Epithelial cell of esophagus (primary cell): ENCODE results near the gene NDC1.
"Not testable (repeated sequence)": the region's sequence is repeated elsewhere in the genome, so short reads cannot be mapped to it uniquely, and the experiment has no call there.

Experiments used
- DNase-seq: peaks from one replicate; pipeline ENCODE4 v3.0.0; 2010; ENCODE audit warnings: low read depth
- H3K4me3 ChIP-seq: 2 replicates; pipeline ENCODE4 v1.5.1; 2011; ENCODE audit warnings: mild to moderate bottlenecking, low read length, control low read depth
- TF ChIP-seq, protein P1 (sequence below): IDR thresholded peaks from 2 replicates; pipeline ENCODE4 v1.5.1; 2011; ENCODE audit warnings: low read depth, mild to moderate bottlenecking, low read length, control low read depth, inconsistent platforms; ENCODE audit not compliant: insufficient read depth; ENCODE audit errors: missing control alignments

The NDC1 gene

DNA sequence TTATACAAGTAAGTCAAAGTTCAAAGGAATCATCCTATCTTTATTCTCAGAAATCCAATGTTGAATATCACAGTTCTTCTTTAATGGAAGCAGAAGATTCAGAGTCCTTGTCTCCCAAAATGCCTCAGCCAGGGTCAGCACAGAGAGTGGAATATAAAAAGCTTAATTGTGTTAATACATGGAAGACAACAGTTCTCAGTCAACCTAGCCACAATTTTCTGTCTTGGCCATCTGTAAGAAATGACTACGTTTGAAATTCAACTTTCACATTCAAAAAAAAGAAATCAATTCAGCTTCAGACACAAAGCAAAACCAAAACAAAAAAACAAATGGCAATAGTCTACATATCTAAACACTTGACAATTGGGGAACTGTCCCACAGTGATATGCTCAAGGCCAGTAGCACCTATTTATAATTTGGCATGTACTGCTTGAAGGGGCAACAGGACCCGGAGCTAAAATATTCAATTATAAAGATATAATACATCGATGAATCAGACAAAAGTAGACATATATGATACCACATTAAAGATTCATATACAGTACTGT, 71.8 kb downstream of the NDC1 start:
- TF ChIP-seq, protein P1, sequence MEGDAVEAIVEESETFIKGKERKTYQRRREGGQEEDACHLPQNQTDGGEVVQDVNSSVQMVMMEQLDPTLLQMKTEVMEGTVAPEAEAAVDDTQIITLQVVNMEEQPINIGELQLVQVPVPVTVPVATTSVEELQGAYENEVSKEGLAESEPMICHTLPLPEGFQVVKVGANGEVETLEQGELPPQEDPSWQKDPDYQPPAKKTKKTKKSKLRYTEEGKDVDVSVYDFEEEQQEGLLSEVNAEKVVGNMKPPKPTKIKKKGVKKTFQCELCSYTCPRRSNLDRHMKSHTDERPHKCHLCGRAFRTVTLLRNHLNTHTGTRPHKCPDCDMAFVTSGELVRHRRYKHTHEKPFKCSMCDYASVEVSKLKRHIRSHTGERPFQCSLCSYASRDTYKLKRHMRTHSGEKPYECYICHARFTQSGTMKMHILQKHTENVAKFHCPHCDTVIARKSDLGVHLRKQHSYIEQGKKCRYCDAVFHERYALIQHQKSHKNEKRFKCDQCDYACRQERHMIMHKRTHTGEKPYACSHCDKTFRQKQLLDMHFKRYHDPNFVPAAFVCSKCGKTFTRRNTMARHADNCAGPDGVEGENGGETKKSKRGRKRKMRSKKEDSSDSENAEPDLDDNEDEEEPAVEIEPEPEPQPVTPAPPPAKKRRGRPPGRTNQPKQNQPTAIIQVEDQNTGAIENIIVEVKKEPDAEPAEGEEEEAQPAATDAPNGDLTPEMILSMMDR = no peak
- no peak overlapping the region for H3K4me3 ChIP-seq
- DNase-seq = no peak

DNA sequence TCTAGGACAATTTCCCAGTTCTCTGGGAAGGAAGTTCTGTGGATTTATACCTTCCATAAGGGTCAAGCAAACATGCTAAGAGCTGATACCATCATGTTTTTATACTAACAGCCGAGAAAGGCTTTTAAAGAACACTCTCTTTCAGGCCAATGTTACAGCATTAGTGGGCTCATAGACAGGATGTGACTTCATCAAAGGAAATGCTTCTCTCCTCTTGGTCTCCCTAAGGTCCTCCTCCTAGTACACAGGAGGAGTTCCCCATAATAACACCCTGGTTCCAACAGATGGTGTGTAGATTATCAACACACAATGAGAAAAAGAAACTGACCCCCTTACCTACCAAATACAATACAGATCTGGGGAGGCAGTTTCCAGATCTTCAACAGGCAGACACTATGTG, 72.4 kb downstream of the NDC1 start:
- TF ChIP-seq, protein P1 = no peak
- no peak overlapping the region for H3K4me3 ChIP-seq
- DNase-seq = no peak

DNA sequence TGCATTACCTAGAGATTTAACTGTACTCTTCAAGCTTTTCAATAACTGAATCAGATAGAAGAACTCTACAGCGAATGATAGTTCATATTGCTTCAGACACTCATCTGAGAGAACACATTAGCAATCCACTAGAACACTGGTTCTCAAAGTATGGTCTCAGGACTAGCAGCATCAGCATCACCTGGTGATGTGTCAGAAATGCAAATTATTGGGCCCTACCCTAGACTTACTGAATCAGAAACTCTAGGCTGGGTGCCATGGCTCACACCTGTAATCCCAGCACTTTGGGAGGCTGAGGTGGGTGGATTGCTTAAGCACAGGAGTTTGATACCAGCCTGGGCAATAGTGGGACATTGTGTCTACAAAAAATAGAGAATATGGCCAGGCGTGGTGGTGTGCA, 74.2 kb downstream of the NDC1 start:
- TF ChIP-seq, protein P1 = no peak

DNA sequence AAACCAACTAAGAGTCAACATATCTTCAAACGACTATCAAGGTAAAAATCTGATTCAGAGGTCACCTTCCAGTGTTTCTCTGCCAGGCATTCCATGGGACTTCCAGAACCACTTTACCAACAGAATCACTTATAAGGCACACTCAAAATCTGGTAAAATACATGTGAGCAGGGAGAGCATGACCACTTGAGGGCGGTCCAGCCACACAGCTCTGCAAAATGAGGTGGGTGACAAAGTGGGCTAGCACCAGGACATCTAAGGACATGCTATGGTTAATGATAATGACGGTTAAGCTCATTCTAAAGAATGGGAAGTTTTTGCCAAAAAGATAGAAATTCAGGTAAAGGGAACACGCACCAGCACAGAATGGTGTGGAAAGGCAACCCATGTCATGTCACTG, 74.6 kb downstream of the NDC1 start:
- DNase-seq = no peak
- no peak overlapping the region for H3K4me3 ChIP-seq
- TF ChIP-seq, protein P1 = no peak

More for the DNA sequence above, 74.2 kb downstream of the NDC1 start:
- peak; percentile 84 for DNase-seq
- no peak overlapping the region for H3K4me3 ChIP-seq

DNA sequence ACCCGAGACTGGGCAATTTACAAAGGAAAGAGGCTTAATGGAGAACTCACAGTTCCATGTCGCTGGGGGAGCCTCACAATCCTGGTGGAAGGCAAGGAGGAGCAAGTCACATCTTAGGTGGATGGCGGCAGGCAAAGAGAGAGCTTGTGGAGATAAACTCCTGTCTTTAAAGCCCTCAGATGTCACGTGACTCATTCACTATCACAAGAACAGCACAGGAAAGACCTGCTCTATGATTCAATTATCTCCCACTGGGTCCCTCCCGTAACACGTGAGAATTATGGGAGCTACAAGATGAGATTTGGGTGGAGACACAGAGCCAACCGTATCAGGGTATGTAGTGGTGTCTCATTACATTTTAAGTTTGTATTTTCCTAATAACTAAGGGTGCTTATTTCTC, 77.6 kb downstream of the NDC1 start:
- H3K4me3 ChIP-seq = not testable (repeated sequence)
- peak; percentile 22 for DNase-seq

DNA sequence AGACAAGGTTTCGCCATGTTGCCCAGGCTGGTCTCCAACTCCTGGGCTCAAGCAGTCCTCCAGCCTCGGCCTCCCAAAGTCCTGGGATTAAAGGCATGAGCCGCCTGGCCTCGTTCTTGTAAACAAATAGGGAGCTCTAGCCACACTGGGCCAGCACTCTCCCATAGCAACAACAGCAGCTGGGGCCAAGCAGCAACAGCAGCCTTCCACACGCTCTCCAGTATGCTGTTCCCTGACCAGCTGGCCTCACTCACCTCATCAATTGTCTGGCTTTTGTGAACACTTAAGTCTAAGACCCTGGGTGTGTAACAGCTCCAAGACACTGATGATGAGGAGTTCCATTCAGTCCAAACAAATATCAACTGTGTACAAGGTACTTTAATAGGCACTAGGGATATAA, 82.2 kb downstream of the NDC1 start:
- TF ChIP-seq, protein P1 = no peak
- no peak for DNase-seq
- no peak overlapping the region for H3K4me3 ChIP-seq

DNA sequence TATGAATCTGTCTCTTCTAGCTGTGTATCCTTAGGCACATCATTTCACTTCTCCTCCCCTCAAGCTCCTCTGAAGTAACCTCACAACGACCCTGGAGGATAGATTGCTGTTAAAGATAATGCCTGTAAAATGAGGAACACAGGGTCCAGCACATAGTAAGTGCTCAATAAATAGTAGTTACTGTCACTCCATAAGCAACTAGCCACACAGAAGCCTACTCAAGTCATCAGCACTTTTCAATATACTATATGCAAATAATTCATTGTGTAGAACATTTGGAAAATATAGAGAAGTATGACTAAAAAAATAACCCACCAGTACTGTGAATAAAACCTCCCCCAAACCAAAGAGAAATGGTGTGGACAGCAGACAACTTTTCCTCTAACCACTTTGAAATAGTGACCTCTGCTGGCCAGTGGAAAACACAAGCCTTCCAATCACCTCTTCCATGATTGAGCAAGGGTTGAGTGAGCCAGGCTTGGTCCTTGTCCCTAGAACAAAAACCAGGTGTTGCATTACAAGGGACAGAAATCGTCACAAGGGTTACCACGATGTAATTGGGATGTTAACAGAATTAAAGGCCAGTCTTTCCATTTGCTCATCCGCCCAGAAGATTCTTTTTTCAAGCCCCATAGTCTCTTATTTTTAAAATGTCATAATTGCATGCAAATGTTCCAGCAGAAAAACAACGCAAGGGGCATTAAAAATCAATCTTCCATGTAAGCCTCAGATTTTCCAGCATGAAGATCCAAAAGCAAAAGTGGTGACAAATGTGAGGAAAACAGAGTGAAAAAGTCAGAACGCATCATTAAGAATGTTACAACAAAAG, 83.4 kb downstream of the NDC1 start:
- no peak overlapping the region for H3K4me3 ChIP-seq
- TF ChIP-seq, protein P1 = peak; percentile 70
- peak; percentile 72 for DNase-seq
